Caco-2 (cell line): ENCODE measurements around the gene FRAS1. TPM values are rescaled to one million over a fixed set of nuclear protein-coding genes. Genes with fewer than 3 reads are reported as not detected.

Experiments used
- BruUV-seq: library from RNA; stranded (reverse); fragments of 400-500 nt; replicated peaks from 2 replicates; lab custom pipeline; 2021; lab: Mats Ljungman, UMichigan
- CTCF ChIA-PET: fragments of 300-600 bp; sonication (Branson Sonifier 250); formaldehyde crosslinking; loops from one replicate; lab custom pipeline; 2022; ENCODE audit warnings: antibody characterized with exemption; lab: Charles Lee
- POLR2A ChIA-PET: fragments of 300-600 bp; sonication (Branson Sonifier 250); formaldehyde crosslinking; loops from one replicate; lab custom pipeline; 2022; ENCODE audit warnings: antibody characterized with exemption; lab: Charles Lee
- DNase-seq, 2 experiments: peaks; one replicate each; pipeline versions ENCODE4 v3.0.0 to v3.0.0-alpha.2; 2020 to 2022
- H3K27me3 ChIP-seq: replicated peaks from 2 replicates; pipeline ENCODE4 v1.6.0; 2011; ENCODE audit warnings: low read length; ENCODE audit not compliant: control insufficient read depth, insufficient read depth
- H3K36me3 ChIP-seq: 2 replicates; pipeline ENCODE4 v1.5.1; 2011; ENCODE audit warnings: low read length; ENCODE audit not compliant: control insufficient read depth, insufficient read depth
- H3K4me1 ChIP-seq: fragments of 250-450 bp; sonication (Bioruptor Pico); 2 replicates; pipeline ENCODE4 v1.5.1; 2020; ENCODE audit warnings: mild to moderate bottlenecking
- H3K4me3 ChIP-seq: 2 replicates; pipeline ENCODE4 v1.5.1; 2011; ENCODE audit warnings: low read depth, mild to moderate bottlenecking, control low read depth, low read length
- H3K9me3 ChIP-seq: fragments of 250-450 bp; sonication (Bioruptor Pico); 2 replicates; pipeline ENCODE4 v1.5.1; 2020; ENCODE audit warnings: mild to moderate bottlenecking, moderate library complexity
- H3K27ac Mint-ChIP-seq: one replicate; pipeline ENCODE4 v1.8.0; 2022; ENCODE audit warnings: mixed read lengths; ENCODE audit not compliant: unreplicated experiment
- H3K27me3 Mint-ChIP-seq: one replicate; pipeline ENCODE4 v1.8.0; 2022; ENCODE audit warnings: mixed read lengths; ENCODE audit not compliant: insufficient read depth, unreplicated experiment
- H3K36me3 Mint-ChIP-seq: one replicate; pipeline ENCODE4 v1.8.0; 2022; ENCODE audit warnings: mild to moderate bottlenecking, mixed read lengths; ENCODE audit not compliant: insufficient read depth, unreplicated experiment
- H3K4me1 Mint-ChIP-seq: one replicate; pipeline ENCODE4 v1.8.0; 2022; ENCODE audit warnings: low read depth, mixed read lengths; ENCODE audit not compliant: unreplicated experiment
- H3K4me3 Mint-ChIP-seq: one replicate; pipeline ENCODE4 v1.8.0; 2022; ENCODE audit warnings: mild to moderate bottlenecking, moderate library complexity, mixed read lengths; ENCODE audit not compliant: unreplicated experiment
- H3K9me3 Mint-ChIP-seq: one replicate; pipeline ENCODE4 v1.8.0; 2022; ENCODE audit warnings: mixed read lengths; ENCODE audit not compliant: unreplicated experiment
- intact Hi-C: fragments of 100-400 bp; cut with micrococcal nuclease; formaldehyde crosslinking; loops from one replicate; pipeline ENCODE4 v1.10.0; 2022; ENCODE audit not compliant: unreplicated experiment
- total RNA-seq: library from RNA; stranded (reverse); gene quantifications from 2 replicates; pipeline ENCODE4 v1.2.3, GENCODE V29; 2022
- TF ChIP-seq, protein P1 (sequence below), 2 experiments: fragments of 200-600 bp in 1 of 2; IDR thresholded peaks; 1 replicate in 1 of 2; 2 replicates in 1 of 2; pipeline versions ENCODE4 v1.5.1 to v1.8.0; 2011 to 2022; ENCODE audit warnings: antibody characterized with exemption in 1 of 2, control low read depth in 1 of 2, inconsistent platforms in 1 of 2, low read depth in 1 of 2, low read length in 1 of 2, mild to moderate bottlenecking in 1 of 2, moderate library complexity in 1 of 2; ENCODE audit not compliant: insufficient read depth in 1 of 2, severe bottlenecking in 1 of 2, unreplicated experiment in 1 of 2

The FRAS1 gene
- total RNA-seq, 1 experiment from 2014 or later = 40.8 TPM

- Histone ChIP-seq H3K4me1 (peaks cover 5% of the 10 kb centered on the region), H3K27me3 (no peaks in the 10 kb centered on the region), H3K9me3 (peaks cover 16% of the 10 kb centered on the region), H3K36me3 (no peaks in the 10 kb centered on the region), H3K4me3 (no peak overlapping the region)
- Mint-ChIP-seq H3K4me1 (peaks cover 10% of the 10 kb centered on the region), H3K36me3 (no peaks in the 10 kb centered on the region), H3K27me3 (no peaks in the 10 kb centered on the region), H3K27ac (no peak overlapping the region), H3K9me3 (peaks cover 19% of the 10 kb centered on the region), H3K4me3 (no peak overlapping the region)
- ChIA-PET POLR2A (no interaction called here), CTCF (no interaction called here)
- intact Hi-C loops = no loop called here
- no peak for DNase-seq
- TF ChIP-seq, protein P1, sequence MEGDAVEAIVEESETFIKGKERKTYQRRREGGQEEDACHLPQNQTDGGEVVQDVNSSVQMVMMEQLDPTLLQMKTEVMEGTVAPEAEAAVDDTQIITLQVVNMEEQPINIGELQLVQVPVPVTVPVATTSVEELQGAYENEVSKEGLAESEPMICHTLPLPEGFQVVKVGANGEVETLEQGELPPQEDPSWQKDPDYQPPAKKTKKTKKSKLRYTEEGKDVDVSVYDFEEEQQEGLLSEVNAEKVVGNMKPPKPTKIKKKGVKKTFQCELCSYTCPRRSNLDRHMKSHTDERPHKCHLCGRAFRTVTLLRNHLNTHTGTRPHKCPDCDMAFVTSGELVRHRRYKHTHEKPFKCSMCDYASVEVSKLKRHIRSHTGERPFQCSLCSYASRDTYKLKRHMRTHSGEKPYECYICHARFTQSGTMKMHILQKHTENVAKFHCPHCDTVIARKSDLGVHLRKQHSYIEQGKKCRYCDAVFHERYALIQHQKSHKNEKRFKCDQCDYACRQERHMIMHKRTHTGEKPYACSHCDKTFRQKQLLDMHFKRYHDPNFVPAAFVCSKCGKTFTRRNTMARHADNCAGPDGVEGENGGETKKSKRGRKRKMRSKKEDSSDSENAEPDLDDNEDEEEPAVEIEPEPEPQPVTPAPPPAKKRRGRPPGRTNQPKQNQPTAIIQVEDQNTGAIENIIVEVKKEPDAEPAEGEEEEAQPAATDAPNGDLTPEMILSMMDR (IDR thresholded peaks at IDR 0.05; ENCODE audit: insufficient read depth in 1 of 2, low read depth in 1 of 2, low read length in 1 of 2, severe bottlenecking in 1 of 2, unreplicated experiment in 1 of 2) = no peak
- BruUV-seq = no TSS peak
Measured at GRCh38 chr4:78226279-78226678, 169.2 kb downstream of the FRAS1 start.

GRCh38 chr4:78227411-78228057, 170.4 kb downstream of the FRAS1 start:
- Histone ChIP-seq H3K27me3 (no peaks in the 10 kb centered on the region), H3K36me3 (no peaks in the 10 kb centered on the region), H3K4me1 (peaks cover 5% of the 10 kb centered on the region), H3K9me3 (peaks cover 16% of the 10 kb centered on the region), H3K4me3 (no peak overlapping the region)
- no peaks in the 10 kb centered on the region for H3K36me3 Mint-ChIP-seq
- peaks cover 10% of the 10 kb centered on the region for H3K4me1 Mint-ChIP-seq
- no peak overlapping the region for H3K4me3 Mint-ChIP-seq
- DNase-seq = no peak
- peaks cover 19% of the 10 kb centered on the region for H3K9me3 Mint-ChIP-seq
- TF ChIP-seq, protein P1 (IDR thresholded peaks at IDR 0.05; ENCODE audit: insufficient read depth in 1 of 2, low read depth in 1 of 2, low read length in 1 of 2, severe bottlenecking in 1 of 2, unreplicated experiment in 1 of 2) = no peak
- no TSS peak for BruUV-seq
- H3K27me3 Mint-ChIP-seq = no peaks in the 10 kb centered on the region
- H3K27ac Mint-ChIP-seq = no peak overlapping the region
- ChIA-PET POLR2A (no interaction called here), CTCF (no interaction called here)
- intact Hi-C loops = no loop called here

DNA sequence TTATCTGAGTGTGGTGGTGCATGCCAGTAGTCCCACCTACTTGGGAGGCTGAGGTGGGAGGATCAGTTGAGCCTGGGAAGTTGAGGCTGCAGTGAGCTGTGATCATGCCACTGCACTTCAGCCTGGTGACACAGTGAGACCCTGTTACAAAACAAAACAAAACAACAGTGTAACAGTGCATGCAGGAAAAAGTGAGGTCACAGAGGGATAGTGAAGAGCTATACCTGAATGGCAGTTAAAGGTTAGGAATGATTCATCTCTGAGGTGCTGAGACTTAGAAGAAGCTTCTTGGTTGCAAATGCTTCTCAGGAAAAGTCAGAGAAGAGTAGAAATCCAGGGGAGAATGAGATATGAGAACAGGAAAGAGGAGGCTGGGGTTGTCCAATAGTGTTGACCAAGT, 178.7 kb downstream of the FRAS1 start:
- no peaks in the 10 kb centered on the region for H3K36me3 ChIP-seq
- ChIA-PET CTCF (no interaction called here), POLR2A (no interaction called here)
- peaks cover 6% of the 10 kb centered on the region for H3K4me1 Mint-ChIP-seq
- no TSS peak for BruUV-seq
- no peak overlapping the region for H3K4me3 ChIP-seq
- TF ChIP-seq, protein P1 (IDR thresholded peaks at IDR 0.05; ENCODE audit: insufficient read depth in 1 of 2, low read depth in 1 of 2, low read length in 1 of 2, severe bottlenecking in 1 of 2, unreplicated experiment in 1 of 2) = no peak
- DNase-seq = no peak
- H3K27me3 Mint-ChIP-seq = no peaks in the 10 kb centered on the region
- H3K9me3 Mint-ChIP-seq = no peaks in the 10 kb centered on the region
- no peaks in the 10 kb centered on the region for H3K27me3 ChIP-seq
- intact Hi-C loops = no loop called here
- no peaks in the 10 kb centered on the region for H3K36me3 Mint-ChIP-seq
- H3K27ac Mint-ChIP-seq = no peak overlapping the region
- no peak overlapping the region for H3K4me3 Mint-ChIP-seq
- no peaks in the 10 kb centered on the region for H3K4me1 ChIP-seq
- no peaks in the 10 kb centered on the region for H3K9me3 ChIP-seq
